Middle frontal gyrus (tissue), 1 donor: ENCODE results near the gene C16orf89.

Experiments used
- DNase-seq: peaks from one replicate; pipeline ENCODE4 v3.0.0-alpha.2; 2015; ENCODE audit warnings: low spot score; ENCODE audit errors: extremely low spot score

C16orf89 gene

GRCh38 chr16:5005916-5006315, 59.8 kb downstream of the C16orf89 start:
- DNase-seq = no peak

DNA sequence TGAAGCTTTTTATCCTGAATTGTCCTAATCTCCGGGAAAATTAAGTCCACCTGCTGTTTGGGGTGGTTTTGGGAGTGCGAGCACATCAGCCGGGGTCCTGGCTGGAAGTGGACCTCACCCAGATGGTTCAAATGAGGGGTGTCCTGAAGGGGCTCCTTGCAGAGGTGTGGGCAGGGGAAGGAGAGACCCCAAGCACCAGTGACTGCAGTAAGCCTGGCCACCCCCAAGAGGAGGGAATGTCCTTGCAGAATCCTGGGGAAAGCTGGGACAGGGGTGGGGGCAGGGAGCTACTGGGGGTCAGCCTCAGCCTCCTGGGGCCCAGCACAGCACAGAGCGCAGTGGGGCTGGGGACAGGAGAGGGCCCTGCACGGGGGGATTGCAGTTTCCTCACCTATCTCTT, 61.4 kb downstream of the C16orf89 start:
- no peak for DNase-seq

GRCh38 chr16:5003828-5004227, 61.9 kb downstream of the C16orf89 start:
- DNase-seq = no peak

DNA sequence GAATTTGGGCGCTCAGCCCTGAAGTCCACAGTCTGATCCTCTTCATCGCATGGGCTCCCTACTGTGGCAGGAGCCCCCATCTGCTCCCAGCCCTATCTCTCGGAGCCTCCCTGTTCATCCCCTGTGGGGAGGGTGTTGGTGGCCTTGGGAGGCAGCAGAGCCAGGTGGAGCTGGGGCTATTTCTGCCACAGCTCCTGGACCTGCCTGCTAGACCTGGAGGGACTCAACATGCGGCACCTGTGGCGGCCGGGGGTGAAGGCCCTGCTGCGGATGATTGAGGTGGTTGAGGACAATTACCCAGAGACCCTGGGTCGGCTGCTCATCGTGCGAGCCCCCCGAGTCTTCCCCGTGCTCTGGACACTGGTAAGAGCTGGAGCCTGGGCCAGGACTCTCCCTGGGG, 62.5 kb downstream of the C16orf89 start:
- no peak for DNase-seq

DNA sequence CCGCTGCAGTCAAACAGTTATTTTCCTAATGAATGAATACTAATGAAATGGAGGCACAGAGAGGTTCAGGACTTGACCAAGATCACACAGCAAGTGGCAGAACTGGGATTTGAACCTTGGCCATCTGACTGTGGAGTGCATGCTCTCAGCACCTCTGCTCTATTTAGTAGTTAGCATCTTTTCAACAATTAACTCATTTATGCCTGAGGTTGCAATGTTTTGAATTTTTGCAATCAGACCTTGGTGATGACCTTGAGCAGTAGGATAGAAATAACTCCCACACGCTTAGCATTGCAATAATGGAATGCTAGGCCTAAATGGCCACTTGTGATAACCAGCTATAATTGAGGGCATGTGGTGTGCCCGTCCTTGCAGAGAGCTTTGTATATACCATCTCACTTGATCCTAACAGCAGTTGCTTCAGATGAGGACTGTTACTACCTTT, 63.0 kb downstream of the C16orf89 start:
- no peak for DNase-seq

DNA sequence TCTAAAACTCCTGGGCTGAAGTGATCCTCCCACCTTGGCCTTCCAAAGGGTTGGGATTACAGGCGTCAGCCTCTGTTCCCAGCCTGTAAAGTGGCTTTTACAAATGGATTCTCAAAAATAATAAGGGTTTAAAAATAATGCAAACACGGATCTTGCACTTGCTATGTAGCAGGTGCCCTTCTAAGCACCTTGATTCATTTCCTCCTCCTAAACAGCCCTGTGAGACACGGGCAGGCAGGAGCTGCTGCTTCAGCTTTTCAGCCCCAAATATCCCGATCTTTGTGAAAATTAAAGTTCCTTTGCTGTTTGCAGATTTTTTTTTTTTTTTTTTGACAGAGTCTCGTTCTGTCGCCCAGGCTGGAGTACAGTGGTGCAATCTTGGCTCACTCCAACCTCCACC, 63.8 kb downstream of the C16orf89 start:
- no peak for DNase-seq

GRCh38 chr16:5001571-5001970, 64.2 kb downstream of the C16orf89 start:
- no peak for DNase-seq

GRCh38 chr16:5000573-5001001, 65.2 kb downstream of the C16orf89 start:
- no peak for DNase-seq

DNA sequence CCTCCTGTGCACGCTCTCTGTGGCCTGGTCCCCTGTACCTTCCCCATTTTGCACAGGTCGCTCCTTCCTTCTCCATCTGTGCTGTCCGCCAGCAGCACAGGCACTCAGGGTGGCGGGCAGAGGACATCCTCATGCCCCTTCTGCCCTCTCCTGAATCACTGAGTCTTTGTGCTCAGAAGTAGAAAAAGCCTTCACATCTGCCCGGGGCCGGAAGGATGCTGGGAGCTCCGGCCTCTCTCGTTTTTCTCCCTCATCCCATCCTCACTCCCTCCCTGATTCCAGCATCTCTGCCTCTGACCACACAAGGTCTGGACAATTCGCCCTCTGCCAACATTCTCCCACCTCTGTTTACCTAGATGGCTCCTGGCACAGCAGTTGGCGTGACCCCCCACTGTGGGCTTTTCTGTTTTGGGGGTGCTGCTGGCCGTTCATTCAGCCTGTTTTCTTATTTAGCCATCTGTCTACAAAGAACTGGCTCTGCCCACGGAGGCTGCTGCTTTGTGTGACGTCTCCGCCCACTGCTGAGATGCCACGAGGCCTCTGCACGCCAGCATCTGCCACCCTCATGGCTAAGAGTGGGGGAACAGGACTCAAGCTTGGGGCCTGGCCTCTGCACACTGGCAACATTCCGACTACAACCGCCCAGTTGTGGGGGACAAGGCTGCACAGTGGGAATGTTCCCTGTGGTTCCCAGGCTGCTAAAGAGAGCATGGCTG, 70.9 kb downstream of the C16orf89 start:
- peak; percentile 72 for DNase-seq
